PC-3 (cell line): ENCODE results near the gene MYLK4.

ENCODE experiments used
- EZH2phosphoT487 ChIP-seq: fragments of 300-600 bp; sonication (generic); IDR thresholded peaks from 2 replicates; pipeline ENCODE4 v1.6.1; 2018; ENCODE audit warnings: mild to moderate bottlenecking, antibody characterized with exemption, low read length, borderline replicate concordance
- TF ChIP-seq, protein P1 (sequence below): fragments of 300-600 bp; sonication (generic); conservative IDR thresholded peaks from 2 replicates; pipeline ENCODE4 v1.5.1; 2017; ENCODE audit warnings: antibody characterized with exemption, low read depth, mild to moderate bottlenecking, low read length

GRCh38 chr6:2614846-2615245 is 135.9 kb downstream of the MYLK4 start:
- TF ChIP-seq, protein P1, sequence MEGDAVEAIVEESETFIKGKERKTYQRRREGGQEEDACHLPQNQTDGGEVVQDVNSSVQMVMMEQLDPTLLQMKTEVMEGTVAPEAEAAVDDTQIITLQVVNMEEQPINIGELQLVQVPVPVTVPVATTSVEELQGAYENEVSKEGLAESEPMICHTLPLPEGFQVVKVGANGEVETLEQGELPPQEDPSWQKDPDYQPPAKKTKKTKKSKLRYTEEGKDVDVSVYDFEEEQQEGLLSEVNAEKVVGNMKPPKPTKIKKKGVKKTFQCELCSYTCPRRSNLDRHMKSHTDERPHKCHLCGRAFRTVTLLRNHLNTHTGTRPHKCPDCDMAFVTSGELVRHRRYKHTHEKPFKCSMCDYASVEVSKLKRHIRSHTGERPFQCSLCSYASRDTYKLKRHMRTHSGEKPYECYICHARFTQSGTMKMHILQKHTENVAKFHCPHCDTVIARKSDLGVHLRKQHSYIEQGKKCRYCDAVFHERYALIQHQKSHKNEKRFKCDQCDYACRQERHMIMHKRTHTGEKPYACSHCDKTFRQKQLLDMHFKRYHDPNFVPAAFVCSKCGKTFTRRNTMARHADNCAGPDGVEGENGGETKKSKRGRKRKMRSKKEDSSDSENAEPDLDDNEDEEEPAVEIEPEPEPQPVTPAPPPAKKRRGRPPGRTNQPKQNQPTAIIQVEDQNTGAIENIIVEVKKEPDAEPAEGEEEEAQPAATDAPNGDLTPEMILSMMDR, result no peak
- TF ChIP-seq EZH2phosphoT487, result no peak
